Spinal cord (tissue), 10 donors: ENCODE data around the gene TBCB. TPM values are rescaled to one million over a fixed set of nuclear protein-coding genes. Genes with fewer than 3 reads are reported as not detected.

ENCODE experiments used
- DNase-seq, 6 donors: peaks; one replicate each; pipeline versions ENCODE4 v3.0.0 to v3.0.0-alpha.2; 2013 to 2015; ENCODE audit warnings: low spot score in 6 of 6, low read depth in 4 of 6
- H3K27ac ChIP-seq: one replicate; pipeline ENCODE4 v1.5.1; 2013; ENCODE audit warnings: low read depth, low read length, control low read depth
- H3K27me3 ChIP-seq: one replicate; pipeline ENCODE4 v1.6.1; 2013; ENCODE audit warnings: low read length; ENCODE audit not compliant: control insufficient read depth, insufficient read depth
- H3K36me3 ChIP-seq: one replicate; pipeline ENCODE4 v1.6.1; 2013; ENCODE audit warnings: low read length; ENCODE audit not compliant: control insufficient read depth, insufficient read depth
- H3K4me1 ChIP-seq: one replicate; pipeline ENCODE4 v1.6.1; 2013; ENCODE audit warnings: low read length; ENCODE audit not compliant: control insufficient read depth, insufficient read depth
- H3K4me3 ChIP-seq: one replicate; pipeline ENCODE4 v1.5.1; 2013; ENCODE audit warnings: low read depth, low read length, control low read depth
- H3K9me3 ChIP-seq: one replicate; pipeline ENCODE4 v1.6.1; 2013; ENCODE audit warnings: low read length; ENCODE audit not compliant: control insufficient read depth, insufficient read depth
- WGBS: methylation state at CpG from one replicate; pipeline ENCODE4 v1.1.5; 2013; ENCODE audit warnings: missing lambda C conversion rate; ENCODE audit not compliant: insufficient coverage; 5-methylcytosine and 5-hydroxymethylcytosine counted together
- polyA plus RNA-seq, 2 donors: library from polyadenylated mRNA; unstranded; fragments of 120-200 nt; gene quantifications; one replicate each; pipeline ENCODE4 v1.2.1, GENCODE V29; 2013; ENCODE audit not compliant: insufficient read length in 2 of 2
- total RNA-seq, 2 donors: library from RNA; depleted of rRNA in 1 of 2; stranded (reverse); fragments of 120-200 nt in 1 of 2; fragments of >200 nt in 1 of 2; gene quantifications; one replicate each; pipeline versions ENCODE4 v1.2.3 to v1.2.4, GENCODE V29; 2013 to 2014
- donor health status: healthy.

The TBCB gene
- total and polyA plus RNA-seq, 4 donors: 184 to 343 (median 307) TPM

GRCh38 chr19:36082916-36083315 lies 32.4 kb upstream of the TBCB start:
- H3K4me3 ChIP-seq: no peak overlapping the region
- 97% methylated on average over 13 of the region's 13 CpGs for WGBS

GRCh38 chr19:36084231-36085009 lies 30.8 kb upstream of the TBCB start:
- peaks cover 40% of the 10 kb centered on the region for H3K36me3 ChIP-seq
- no peak for DNase-seq

More at GRCh38 chr19:36082916-36083315, 32.4 kb upstream of the TBCB start:
- Histone ChIP-seq H3K27ac (no peak overlapping the region), H3K4me1 (peaks cover 6% of the 10 kb centered on the region), H3K27me3 (no peaks in the 10 kb centered on the region), H3K9me3 (no peaks in the 10 kb centered on the region), H3K36me3 (peaks cover 31% of the 10 kb centered on the region)
- DNase-seq: no peak

GRCh38 chr19:36086326-36086725 lies 28.9 kb upstream of the TBCB start:
- Histone ChIP-seq H3K9me3 (no peaks in the 10 kb centered on the region), H3K27me3 (no peaks in the 10 kb centered on the region), H3K4me3 (no peak overlapping the region), H3K27ac (no peak overlapping the region), H3K36me3 (peaks cover 52% of the 10 kb centered on the region), H3K4me1 (peaks cover 6% of the 10 kb centered on the region)
- DNase-seq: no peak
- WGBS: 90% methylated on average over 9 of the region's 9 CpGs

More at GRCh38 chr19:36084231-36085009, 30.8 kb upstream of the TBCB start:
- H3K9me3 ChIP-seq: no peaks in the 10 kb centered on the region
- peaks cover 6% of the 10 kb centered on the region for H3K4me1 ChIP-seq
- WGBS: 99% methylated on average over 12 of the region's 12 CpGs
- no peak overlapping the region for H3K4me3 ChIP-seq
- H3K27ac ChIP-seq: no peak overlapping the region
- no peaks in the 10 kb centered on the region for H3K27me3 ChIP-seq

- Histone ChIP-seq H3K9me3 (no peaks in the 10 kb centered on the region), H3K4me1 (no peaks in the 10 kb centered on the region), H3K36me3 (peaks cover 44% of the 10 kb centered on the region), H3K27ac (no peak overlapping the region), H3K4me3 (no peak overlapping the region), H3K27me3 (no peaks in the 10 kb centered on the region)
- DNase-seq: no peak
- WGBS: 100% methylated on average over 5 of the region's 5 CpGs
Observed at GRCh38 chr19:36089847-36090246, 25.4 kb upstream of the TBCB start.

GRCh38 chr19:36090910-36091695 lies 24.2 kb upstream of the TBCB start:
- DNase-seq: no peak
- Histone ChIP-seq H3K27me3 (no peaks in the 10 kb centered on the region), H3K4me3 (no peak overlapping the region), H3K36me3 (peaks cover 40% of the 10 kb centered on the region), H3K4me1 (no peaks in the 10 kb centered on the region), H3K9me3 (no peaks in the 10 kb centered on the region), H3K27ac (no peak overlapping the region)
- 87% methylated on average over 7 of the region's 13 CpGs for WGBS

GRCh38 chr19:36092566-36092965 lies 22.7 kb upstream of the TBCB start:
- no peak for DNase-seq
- Histone ChIP-seq H3K36me3 (peaks cover 40% of the 10 kb centered on the region), H3K9me3 (no peaks in the 10 kb centered on the region), H3K4me3 (no peak overlapping the region), H3K27ac (no peak overlapping the region), H3K4me1 (peaks cover 2% of the 10 kb centered on the region), H3K27me3 (no peaks in the 10 kb centered on the region)
- WGBS: 100% methylated on average over 7 of the region's 7 CpGs

GRCh38 chr19:36093146-36093662 lies 22.1 kb upstream of the TBCB start:
- no peaks in the 10 kb centered on the region for H3K27me3 ChIP-seq
- H3K4me3 ChIP-seq: no peak overlapping the region
- no peak for DNase-seq
- H3K27ac ChIP-seq: no peak overlapping the region
- H3K36me3 ChIP-seq: peaks cover 36% of the 10 kb centered on the region
- H3K4me1 ChIP-seq: peaks cover 2% of the 10 kb centered on the region
- no peaks in the 10 kb centered on the region for H3K9me3 ChIP-seq
- 100% methylated on average over 1 of the region's 5 CpGs for WGBS

- WGBS: 76% methylated on average over 4 of the region's 6 CpGs
- Histone ChIP-seq H3K27ac (no peak overlapping the region), H3K36me3 (peaks cover 34% of the 10 kb centered on the region), H3K9me3 (no peaks in the 10 kb centered on the region), H3K4me1 (peaks cover 2% of the 10 kb centered on the region), H3K27me3 (no peaks in the 10 kb centered on the region), H3K4me3 (no peak overlapping the region)
- DNase-seq: no peak
Observed at GRCh38 chr19:36093687-36094086, 21.6 kb upstream of the TBCB start.

GRCh38 chr19:36097036-36097435 lies 18.2 kb upstream of the TBCB start:
- DNase-seq: peak in 1 of 6 donors; percentile 28
- H3K9me3 ChIP-seq: no peaks in the 10 kb centered on the region
- WGBS: 65% methylated on average over 2 of the region's 6 CpGs
- H3K4me3 ChIP-seq: no peak overlapping the region
- no peaks in the 10 kb centered on the region for H3K27me3 ChIP-seq
- no peak overlapping the region for H3K27ac ChIP-seq
- peaks cover 2% of the 10 kb centered on the region for H3K4me1 ChIP-seq
- H3K36me3 ChIP-seq: peaks cover 38% of the 10 kb centered on the region
